DOHH2 (cell line): ENCODE results near the gene PPM1H.

ENCODE experiments used
- EZH2phosphoT487 ChIP-seq: fragments of 200-600 bp; sonication (generic); IDR thresholded peaks from 2 replicates; pipeline ENCODE4 v1.6.1; 2017; ENCODE audit warnings: borderline replicate concordance, mild to moderate bottlenecking, antibody characterized with exemption, low read length, moderate library complexity, mixed read lengths
- TF ChIP-seq, protein P1 (sequence below): fragments of 200-600 bp; sonication (generic); IDR thresholded peaks from one replicate; pipeline ENCODE4 v1.5.1; 2014; ENCODE audit warnings: antibody characterized with exemption, mild to moderate bottlenecking, low read depth, low read length; ENCODE audit not compliant: poor library complexity, severe bottlenecking

GRCh38 chr12:62738105-62738504, 196.8 kb downstream of the PPM1H start:
- TF ChIP-seq, protein P1, sequence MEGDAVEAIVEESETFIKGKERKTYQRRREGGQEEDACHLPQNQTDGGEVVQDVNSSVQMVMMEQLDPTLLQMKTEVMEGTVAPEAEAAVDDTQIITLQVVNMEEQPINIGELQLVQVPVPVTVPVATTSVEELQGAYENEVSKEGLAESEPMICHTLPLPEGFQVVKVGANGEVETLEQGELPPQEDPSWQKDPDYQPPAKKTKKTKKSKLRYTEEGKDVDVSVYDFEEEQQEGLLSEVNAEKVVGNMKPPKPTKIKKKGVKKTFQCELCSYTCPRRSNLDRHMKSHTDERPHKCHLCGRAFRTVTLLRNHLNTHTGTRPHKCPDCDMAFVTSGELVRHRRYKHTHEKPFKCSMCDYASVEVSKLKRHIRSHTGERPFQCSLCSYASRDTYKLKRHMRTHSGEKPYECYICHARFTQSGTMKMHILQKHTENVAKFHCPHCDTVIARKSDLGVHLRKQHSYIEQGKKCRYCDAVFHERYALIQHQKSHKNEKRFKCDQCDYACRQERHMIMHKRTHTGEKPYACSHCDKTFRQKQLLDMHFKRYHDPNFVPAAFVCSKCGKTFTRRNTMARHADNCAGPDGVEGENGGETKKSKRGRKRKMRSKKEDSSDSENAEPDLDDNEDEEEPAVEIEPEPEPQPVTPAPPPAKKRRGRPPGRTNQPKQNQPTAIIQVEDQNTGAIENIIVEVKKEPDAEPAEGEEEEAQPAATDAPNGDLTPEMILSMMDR = no peak
- TF ChIP-seq EZH2phosphoT487 = no peak
